PFSK-1 (cell line): ENCODE data around the gene ACSL6.

Experiments used
- FOXP2 ChIP-seq: optimal IDR thresholded peaks from 2 replicates; pipeline ENCODE3; 2011; ENCODE audit warnings: borderline replicate concordance, control low read depth, inconsistent platforms; ENCODE audit not compliant: insufficient read depth; ENCODE audit errors: extremely low read length, extremely low read depth
- POLR2AphosphoS5 ChIP-seq: IDR thresholded peaks from 2 replicates; pipeline ENCODE4 v1.6.1; 2012; ENCODE audit warnings: low read depth, mild to moderate bottlenecking, control low read depth, low read length, moderate library complexity
- REST ChIP-seq, 2 experiments: IDR thresholded peaks; 2 replicates each; pipeline versions ENCODE4 v1.6.1 to v1.8.0; 2011 to 2012; ENCODE audit warnings: low read depth in 2 of 2, low read length in 2 of 2, control low read depth in 1 of 2, inconsistent platforms in 1 of 2, mild to moderate bottlenecking in 1 of 2, moderate library complexity in 1 of 2; ENCODE audit not compliant: insufficient read depth in 1 of 2
- SIN3A ChIP-seq: IDR thresholded peaks from 2 replicates; pipeline ENCODE4 v1.6.1; 2012; ENCODE audit warnings: mild to moderate bottlenecking, low read length, moderate library complexity, borderline replicate concordance; ENCODE audit not compliant: insufficient read depth
- TAF1 ChIP-seq: IDR thresholded peaks from 2 replicates; pipeline ENCODE4 v1.6.1; 2012; ENCODE audit warnings: low read length, control low read depth, borderline replicate concordance; ENCODE audit not compliant: insufficient read depth

- TF ChIP-seq REST (IDR thresholded peaks at IDR 0.05; ENCODE audit: insufficient read depth in 1 of 2, low read depth in 2 of 2, low read length in 2 of 2) = no peak
- TF ChIP-seq POLR2AphosphoS5 = no peak
- TF ChIP-seq TAF1 = no peak
- no peak for TF ChIP-seq SIN3A
- no peak for TF ChIP-seq FOXP2
Measured at GRCh38 chr5:132046880-132047299, 35.4 kb upstream of the ACSL6 start.
